GM18517 (cell line): ENCODE data around the gene KRT37.

ENCODE experiments used
- ATAC-seq: cut with Tn5 transposase; IDR thresholded peaks from one replicate; pipeline ENCODE4 v1.9.1; 2021; ENCODE audit warnings: mild to moderate bottlenecking, moderate library complexity; ENCODE audit not compliant: unreplicated experiment

The KRT37 gene

DNA sequence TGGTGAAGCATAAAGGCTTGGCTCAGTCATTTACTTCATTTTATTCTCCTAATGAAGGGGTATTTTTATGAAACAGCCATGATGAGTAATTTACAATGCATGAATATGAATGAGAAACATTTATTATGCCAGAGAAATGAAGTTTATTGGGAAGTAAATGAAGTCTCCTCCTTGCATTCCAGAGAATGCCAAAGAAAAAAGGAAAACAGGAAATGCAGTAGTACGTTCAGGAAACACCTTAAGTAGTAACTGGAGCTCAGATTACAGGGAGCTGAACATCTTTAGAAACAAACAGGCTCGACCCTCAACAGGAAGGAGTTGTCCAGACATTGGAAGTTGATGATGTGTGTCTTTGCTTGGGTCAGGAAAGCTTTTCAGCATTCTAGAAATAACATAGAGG lies 46.8 kb downstream of the KRT37 start:
- no peak for ATAC-seq
